Stimulated activated CD4-positive, alpha-beta T cell treated with anti-CD3 and anti-CD28 coated beads, TNF-alpha, amount 100 ng/mL, for 4 hours (primary cell): ENCODE measurements around the gene NAT16.
"Not testable (repeated sequence)": the region's sequence is repeated elsewhere in the genome, so short reads cannot be mapped to it uniquely, and the experiment has no call there.

Experiments
- DNase-seq, 3 experiments: peaks; one replicate each; pipeline ENCODE4 v3.0.0-alpha.2; 2020; ENCODE audit warnings: low read depth in 3 of 3

NAT16 gene

DNA sequence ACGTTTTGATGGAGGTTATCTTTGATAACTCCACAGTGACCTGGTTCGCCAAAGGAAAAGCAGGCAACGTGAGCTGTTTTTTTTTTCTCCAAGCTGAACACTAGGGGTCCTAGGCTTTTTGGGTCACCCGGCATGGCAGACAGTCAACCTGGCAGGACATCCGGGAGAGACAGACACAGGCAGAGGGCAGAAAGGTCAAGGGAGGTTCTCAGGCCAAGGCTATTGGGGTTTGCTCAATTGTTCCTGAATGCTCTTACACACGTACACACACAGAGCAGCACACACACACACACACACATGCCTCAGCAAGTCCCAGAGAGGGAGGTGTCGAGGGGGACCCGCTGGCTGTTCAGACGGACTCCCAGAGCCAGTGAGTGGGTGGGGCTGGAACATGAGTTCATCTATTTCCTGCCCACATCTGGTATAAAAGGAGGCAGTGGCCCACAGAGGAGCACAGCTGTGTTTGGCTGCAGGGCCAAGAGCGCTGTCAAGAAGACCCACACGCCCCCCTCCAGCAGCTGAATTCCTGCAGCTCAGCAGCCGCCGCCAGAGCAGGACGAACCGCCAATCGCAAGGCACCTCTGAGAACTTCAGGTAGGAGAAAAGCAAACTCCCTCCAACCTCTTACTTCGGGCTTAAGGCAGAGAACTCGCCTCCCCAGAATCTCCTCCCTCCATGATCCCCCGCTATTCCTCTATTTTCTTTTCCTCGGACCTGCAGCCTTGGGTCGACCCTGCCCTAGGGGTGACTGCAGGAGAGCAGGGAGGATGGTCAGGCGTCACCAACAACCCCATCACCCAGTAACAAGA, 53.2 kb downstream of the NAT16 start, which contains the start of gene SERPINE1:
SERPINE1 (plus strand) TSS at position 454 of the 809 bp plus-strand sequence. CDS start 1,290 bp downstream, outside the sequence.
- DNase-seq: peak in 1 of 3 experiments; percentile 26

DNA sequence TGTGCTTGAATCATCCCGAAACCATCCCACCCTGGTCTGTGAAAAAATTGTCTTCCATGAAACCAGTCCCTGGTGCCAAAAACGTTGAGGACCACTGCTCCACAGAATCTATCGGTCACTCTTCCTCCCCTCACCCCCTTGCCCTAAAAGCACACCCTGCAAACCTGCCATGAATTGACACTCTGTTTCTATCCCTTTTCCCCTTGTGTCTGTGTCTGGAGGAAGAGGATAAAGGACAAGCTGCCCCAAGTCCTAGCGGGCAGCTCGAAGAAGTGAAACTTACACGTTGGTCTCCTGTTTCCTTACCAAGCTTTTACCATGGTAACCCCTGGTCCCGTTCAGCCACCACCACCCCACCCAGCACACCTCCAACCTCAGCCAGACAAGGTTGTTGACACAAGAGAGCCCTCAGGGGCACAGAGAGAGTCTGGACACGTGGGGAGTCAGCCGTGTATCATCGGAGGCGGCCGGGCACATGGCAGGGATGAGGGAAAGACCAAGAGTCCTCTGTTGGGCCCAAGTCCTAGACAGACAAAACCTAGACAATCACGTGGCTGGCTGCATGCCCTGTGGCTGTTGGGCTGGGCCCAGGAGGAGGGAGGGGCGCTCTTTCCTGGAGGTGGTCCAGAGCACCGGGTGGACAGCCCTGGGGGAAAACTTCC, 54.0 kb downstream of the NAT16 start:
- no peak for DNase-seq

DNA sequence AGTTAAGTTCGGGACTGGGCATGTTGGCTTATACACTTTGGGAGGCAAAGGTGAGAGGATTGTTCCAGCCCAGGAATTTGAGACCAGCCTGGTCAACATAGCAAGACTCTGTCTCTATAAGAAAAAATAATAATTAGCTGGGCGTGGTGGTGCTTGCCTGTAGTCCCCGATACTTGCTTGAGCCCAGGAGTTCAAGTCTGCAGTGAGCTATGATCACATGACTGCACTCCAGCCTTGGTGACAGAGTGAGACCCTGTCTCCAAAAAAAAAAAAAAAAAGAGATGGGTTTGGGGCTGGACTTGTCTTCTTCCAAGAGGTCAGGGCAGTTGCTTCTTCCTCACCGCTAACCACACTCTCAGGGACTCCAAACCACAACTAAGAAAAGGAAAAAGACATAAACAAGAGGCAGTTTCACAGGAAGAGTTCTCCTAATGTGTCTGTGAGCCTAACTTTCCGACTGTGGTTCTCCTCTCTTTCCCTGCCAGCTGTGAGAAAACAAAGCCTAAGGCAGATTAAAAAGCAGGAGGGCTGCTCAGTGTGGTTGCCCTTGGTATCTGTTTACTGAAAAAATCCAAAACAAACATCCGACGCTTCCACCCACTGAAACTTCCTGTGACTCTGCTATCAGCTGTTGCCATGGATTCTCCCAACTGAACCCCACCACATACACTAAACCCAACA, 55.6 kb downstream of the NAT16 start:
- no peak for DNase-seq

DNA sequence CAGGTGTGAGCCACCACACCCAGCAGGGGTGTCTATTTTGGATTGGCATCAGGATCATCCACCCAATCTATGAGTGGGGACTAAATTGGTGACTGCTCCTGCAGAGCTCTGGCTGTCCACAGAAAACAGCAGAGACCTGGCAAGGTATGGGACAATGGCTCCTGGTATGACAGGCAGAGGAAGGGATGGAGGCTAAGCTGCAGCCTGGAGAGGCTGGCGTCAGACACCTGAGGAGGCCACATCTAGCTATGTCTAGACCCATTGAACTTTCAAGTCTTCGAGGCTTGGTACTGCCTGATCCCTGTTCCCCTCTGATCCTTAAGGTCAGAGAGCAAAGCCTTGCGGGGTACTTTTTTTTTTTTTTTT, 56.4 kb downstream of the NAT16 start:
- no peak for DNase-seq

DNA sequence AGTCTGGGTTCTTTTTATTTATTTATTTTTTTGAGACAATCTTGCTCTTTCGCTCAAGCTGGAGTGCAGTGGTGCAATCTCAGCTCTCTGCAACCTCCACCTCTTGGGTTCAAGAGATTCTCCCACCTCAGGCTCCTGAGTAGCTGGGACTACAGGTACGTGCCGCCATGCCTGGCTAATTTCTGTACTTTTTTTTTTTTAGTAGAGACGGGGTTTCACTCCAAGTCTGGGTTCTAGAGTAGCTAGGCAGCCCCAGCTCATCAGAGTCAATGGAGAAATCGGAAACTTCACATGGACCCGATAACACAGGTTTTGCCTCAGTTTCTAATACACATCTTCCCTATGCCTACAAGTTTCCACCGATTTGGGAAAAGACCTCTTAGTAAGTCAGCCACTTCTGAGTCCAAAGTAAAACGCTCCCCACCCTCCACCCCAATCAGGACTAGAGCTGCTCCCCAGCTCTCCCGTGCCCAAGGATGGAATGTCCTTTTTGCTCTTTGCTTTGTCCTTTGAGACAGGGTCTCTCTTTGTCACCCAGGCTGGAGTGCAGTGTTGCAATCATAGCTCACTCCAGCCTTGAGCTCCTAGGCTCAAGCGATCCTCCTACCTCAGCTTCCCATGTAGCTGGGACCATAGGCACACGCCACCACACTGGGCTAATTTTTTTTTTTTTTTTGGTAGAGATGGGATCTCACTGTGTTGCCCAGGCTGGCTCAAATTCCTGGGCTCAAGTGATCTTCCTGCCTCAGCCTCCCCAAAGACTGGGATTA, 57.0 kb downstream of the NAT16 start:
- DNase-seq: no peak

DNA sequence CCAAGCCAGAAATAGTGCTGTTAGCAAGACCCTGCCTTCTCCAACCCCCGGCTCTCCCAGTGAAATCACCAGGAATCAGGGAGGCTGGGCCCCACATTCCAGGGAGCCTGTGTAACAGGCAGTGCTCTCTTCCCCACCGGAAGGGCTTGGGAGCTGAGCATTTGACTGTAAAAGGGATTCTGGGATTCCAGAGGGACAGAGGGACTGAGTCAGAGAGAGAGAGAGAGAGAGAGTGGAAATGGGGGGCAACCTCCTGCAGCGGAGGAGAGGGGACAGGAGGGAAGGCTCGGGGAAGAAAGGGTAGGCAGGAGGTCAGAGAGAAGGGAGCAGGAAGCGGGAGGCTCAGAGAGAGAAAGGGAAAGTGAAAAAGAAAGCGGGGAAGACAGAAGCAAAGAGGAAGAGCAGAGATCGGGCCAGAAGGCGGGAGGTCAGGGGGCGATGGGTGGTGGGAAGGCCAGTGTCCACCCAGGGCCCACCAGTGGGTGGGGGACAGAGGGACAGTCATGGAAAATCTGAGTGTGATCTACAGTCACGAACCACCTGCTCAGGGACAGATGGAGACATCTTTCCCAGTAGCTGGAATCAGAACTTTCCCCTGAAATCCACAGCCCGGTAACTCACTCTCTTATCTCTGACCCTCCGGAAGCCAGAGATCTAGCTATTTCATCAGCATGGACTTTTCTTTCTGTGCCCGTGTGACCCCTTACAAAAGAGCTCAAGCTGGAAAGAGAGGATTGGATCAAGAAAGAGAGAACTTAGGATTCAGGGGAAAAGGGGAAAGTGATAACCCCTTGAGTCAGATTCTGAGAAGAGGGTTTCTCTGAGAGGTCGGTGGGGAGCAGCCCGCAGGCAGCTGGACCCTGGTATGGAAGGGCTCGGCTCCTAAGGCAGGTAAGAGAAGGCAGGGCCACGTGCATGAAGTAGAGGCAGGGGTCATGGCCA, 57.8 kb downstream of the NAT16 start:
- no peak for DNase-seq

DNA sequence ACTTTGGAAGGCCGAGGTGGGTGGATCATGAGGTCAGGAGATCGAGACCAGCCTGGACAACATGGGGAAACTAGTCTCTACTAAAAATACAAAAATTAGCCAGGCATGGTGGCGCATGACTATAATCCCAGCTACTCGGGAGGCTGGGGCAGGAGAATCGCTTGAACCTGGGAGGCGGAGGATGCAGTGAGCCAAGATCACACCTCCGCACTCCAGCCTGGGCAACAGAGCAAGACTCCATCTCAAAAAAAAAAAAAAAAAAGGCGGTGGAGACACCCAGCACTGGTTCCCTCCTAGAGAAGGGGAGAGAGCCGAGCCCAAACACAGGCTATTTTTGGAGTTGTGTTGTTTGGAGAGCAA, 58.5 kb downstream of the NAT16 start:
- not testable (repeated sequence) for DNase-seq
